Activated T-helper 1 cell treated with anti-CD3 and anti-CD28 coated beads, Interleukin-12 subunit alpha, Interleukin-12 subunit beta, Interleukin-2, Interleukin-4 antibody, amounts not matched to agents 30 ng/mL and 10 ng/mL and 1 ng/mL, durations not matched to agents 14 hours and 24 hours and 36 hours (primary cell): ENCODE results near the gene PRPSAP2. TPM values are rescaled to one million over a fixed set of nuclear protein-coding genes. Genes with fewer than 3 reads are reported as not detected.

ENCODE experiments used
- DNase-seq: peaks from one replicate; pipeline ENCODE4 v3.0.0; 2021; ENCODE audit warnings: low spot score
- H3K27ac Mint-ChIP-seq: one replicate; pipeline ENCODE4 v1.8.0; 2021; ENCODE audit warnings: mild to moderate bottlenecking, mixed read lengths
- H3K27me3 Mint-ChIP-seq: one replicate; pipeline ENCODE4 v1.8.0; 2022; ENCODE audit warnings: mild to moderate bottlenecking, moderate library complexity, mixed read lengths; ENCODE audit not compliant: insufficient read depth
- H3K36me3 Mint-ChIP-seq: one replicate; pipeline ENCODE4 v1.8.0; 2021; ENCODE audit warnings: low read depth, mixed read lengths
- H3K4me1 Mint-ChIP-seq: one replicate; pipeline ENCODE4 v1.8.0; 2021; ENCODE audit warnings: low read depth, mixed read lengths
- H3K4me3 Mint-ChIP-seq: one replicate; pipeline ENCODE4 v1.8.0; 2021; ENCODE audit warnings: mild to moderate bottlenecking, moderate library complexity, mixed read lengths
- H3K9me3 Mint-ChIP-seq: one replicate; pipeline ENCODE4 v1.8.0; 2021; ENCODE audit warnings: mixed read lengths
- intact Hi-C: fragments of 100-400 bp; cut with micrococcal nuclease; formaldehyde crosslinking; loops from one replicate; pipeline ENCODE4 v1.15.1; 2024
- total RNA-seq: library from RNA; stranded (reverse); gene quantifications from 2 replicates; pipeline ENCODE4 v1.2.3, GENCODE V29; 2022

Gene PRPSAP2
- total RNA-seq, 1 donor from 2014 or later, result 74.3 TPM

GRCh38 chr17:18970582-18971480 lies 112.9 kb downstream of the PRPSAP2 start:
- DNase-seq, result no peak
- intact Hi-C loops, result no loop called here
- Mint-ChIP-seq H3K4me1 (peaks cover 9% of the 10 kb centered on the region), H3K4me3 (no peak overlapping the region), H3K27me3 (no peaks in the 10 kb centered on the region), H3K36me3 (no peaks in the 10 kb centered on the region), H3K9me3 (no peaks in the 10 kb centered on the region), H3K27ac (no peak overlapping the region)

- H3K4me1 Mint-ChIP-seq, result peaks cover 9% of the 10 kb centered on the region
Observed at GRCh38 chr17:18971801-18972200, 113.9 kb downstream of the PRPSAP2 start.

GRCh38 chr17:18974407-18975149 lies 116.6 kb downstream of the PRPSAP2 start:
- Mint-ChIP-seq H3K4me3 (no peak overlapping the region), H3K27me3 (no peaks in the 10 kb centered on the region), H3K27ac (no peak overlapping the region), H3K4me1 (peaks cover 9% of the 10 kb centered on the region), H3K9me3 (no peaks in the 10 kb centered on the region), H3K36me3 (peaks cover 4% of the 10 kb centered on the region)
- intact Hi-C loops, result no loop called here
- DNase-seq, result no peak

More at GRCh38 chr17:18971801-18972200, 113.9 kb downstream of the PRPSAP2 start:
- peaks cover 3% of the 10 kb centered on the region for H3K36me3 Mint-ChIP-seq
- no peak for DNase-seq
- H3K4me3 Mint-ChIP-seq, result no peak overlapping the region
- no peak overlapping the region for H3K27ac Mint-ChIP-seq
- intact Hi-C loops, result no loop called here
- H3K27me3 Mint-ChIP-seq, result no peaks in the 10 kb centered on the region
- H3K9me3 Mint-ChIP-seq, result no peaks in the 10 kb centered on the region

GRCh38 chr17:18975597-18975996 lies 117.7 kb downstream of the PRPSAP2 start:
- peaks cover 9% of the 10 kb centered on the region for H3K4me1 Mint-ChIP-seq
- H3K4me3 Mint-ChIP-seq, result no peak overlapping the region
- H3K27ac Mint-ChIP-seq, result no peak overlapping the region
- intact Hi-C loops, result no loop called here
- DNase-seq, result no peak
- peaks cover 4% of the 10 kb centered on the region for H3K36me3 Mint-ChIP-seq
- H3K27me3 Mint-ChIP-seq, result no peaks in the 10 kb centered on the region
- H3K9me3 Mint-ChIP-seq, result no peaks in the 10 kb centered on the region

- intact Hi-C loops, result no loop called here
- Mint-ChIP-seq H3K36me3 (peaks cover 4% of the 10 kb centered on the region), H3K4me3 (no peak overlapping the region), H3K4me1 (peaks cover 9% of the 10 kb centered on the region), H3K27me3 (no peaks in the 10 kb centered on the region), H3K27ac (no peak overlapping the region), H3K9me3 (no peaks in the 10 kb centered on the region)
- DNase-seq, result no peak
Observed at GRCh38 chr17:18976201-18976600, 118.3 kb downstream of the PRPSAP2 start.

GRCh38 chr17:18977021-18977420 lies 119.1 kb downstream of the PRPSAP2 start:
- Mint-ChIP-seq H3K4me1 (peaks cover 9% of the 10 kb centered on the region), H3K36me3 (peaks cover 4% of the 10 kb centered on the region), H3K27me3 (no peaks in the 10 kb centered on the region), H3K9me3 (no peaks in the 10 kb centered on the region), H3K27ac (no peak overlapping the region), H3K4me3 (no peak overlapping the region)
- intact Hi-C loops, result no loop called here
- no peak for DNase-seq

GRCh38 chr17:18977646-18978045 lies 119.7 kb downstream of the PRPSAP2 start:
- Mint-ChIP-seq H3K9me3 (no peaks in the 10 kb centered on the region), H3K4me3 (no peak overlapping the region), H3K27ac (no peak overlapping the region), H3K4me1 (peaks cover 9% of the 10 kb centered on the region), H3K27me3 (no peaks in the 10 kb centered on the region), H3K36me3 (peaks cover 4% of the 10 kb centered on the region)
- DNase-seq, result no peak
- intact Hi-C loops, result no loop called here

- no peaks in the 10 kb centered on the region for H3K9me3 Mint-ChIP-seq
Observed at GRCh38 chr17:18978050-18978449, 120.1 kb downstream of the PRPSAP2 start.

GRCh38 chr17:18978655-18979054 lies 120.7 kb downstream of the PRPSAP2 start:
- peaks cover 4% of the 10 kb centered on the region for H3K36me3 Mint-ChIP-seq
- no peaks in the 10 kb centered on the region for H3K27me3 Mint-ChIP-seq
- peaks cover 9% of the 10 kb centered on the region for H3K4me1 Mint-ChIP-seq
- DNase-seq, result no peak
- intact Hi-C loops, result no loop called here
- no peak overlapping the region for H3K4me3 Mint-ChIP-seq
- H3K27ac Mint-ChIP-seq, result no peak overlapping the region
- no peaks in the 10 kb centered on the region for H3K9me3 Mint-ChIP-seq

More at GRCh38 chr17:18978050-18978449, 120.1 kb downstream of the PRPSAP2 start:
- Mint-ChIP-seq H3K4me3 (no peak overlapping the region), H3K27ac (no peak overlapping the region), H3K36me3 (peaks cover 4% of the 10 kb centered on the region), H3K27me3 (no peaks in the 10 kb centered on the region), H3K4me1 (peaks cover 9% of the 10 kb centered on the region)
- no peak for DNase-seq
- intact Hi-C loops, result no loop called here

Other genes starting within 250 kb of the PRPSAP2 start
- gene TBC1D28, start 213.7 kb upstream of the PRPSAP2 start, total RNA-seq, result 0.08 TPM in 1 of 2 replicates, not detected in the other
- 5.7 and 5.9 TPM in 2 replicates for gene FOXO3B, start 175.8 kb upstream of the PRPSAP2 start, total RNA-seq
- 0.07 TPM in 1 of 2 replicates, not detected in the other for gene FBXW10, start 114.1 kb upstream of the PRPSAP2 start, total RNA-seq
- 44.0 and 44.4 TPM in 2 replicates for gene TVP23B, start 76.9 kb upstream of the PRPSAP2 start, total RNA-seq
- gene SLC5A10, start 94.0 kb downstream of the PRPSAP2 start, total RNA-seq, result not detected in 2 replicates
- 13.0 and 13.2 TPM in 2 replicates for gene FAM83G, start 146.6 kb downstream of the PRPSAP2 start, total RNA-seq
- 10.2 and 13.3 TPM in 2 replicates for gene GRAP, start 188.8 kb downstream of the PRPSAP2 start, total RNA-seq